Kidney (tissue), 14 donors: Measurements from ENCODE around the gene GUF1. TPM values are rescaled to one million over a fixed set of nuclear protein-coding genes. Genes with fewer than 3 reads are reported as not detected.

Experiments used
- DNase-seq, 5 donors: peaks; one replicate each; pipeline ENCODE4 v3.0.0-alpha.2; 2013 to 2020
- FAIRE-seq: peaks from 2 replicates; lab custom pipeline; 2012; peaks lifted over from hg19 to GRCh38; lab: Jason Lieb, UNC
- H3K27ac ChIP-seq, 2 donors: one replicate each; pipeline ENCODE4 v1.7.0; 2013; ENCODE audit warnings: low read depth in 2 of 2, low read length in 2 of 2, inconsistent platforms in 1 of 2
- H3K27me3 ChIP-seq: one replicate; pipeline ENCODE4 v1.7.1; 2013; ENCODE audit warnings: low read length, inconsistent platforms; ENCODE audit not compliant: control insufficient read depth, insufficient read depth
- H3K36me3 ChIP-seq, 3 donors: one replicate each; pipeline versions ENCODE4 v1.7.0 to v1.7.1; 2013; ENCODE audit warnings: low read length in 3 of 3, control low read depth in 1 of 3, inconsistent platforms in 1 of 3; ENCODE audit not compliant: insufficient read depth in 3 of 3, control insufficient read depth in 2 of 3
- H3K4me1 ChIP-seq, 3 donors: one replicate each; pipeline versions ENCODE4 v1.7.0 to v1.7.1; 2013; ENCODE audit warnings: low read length in 3 of 3, inconsistent platforms in 1 of 3, low read depth in 1 of 3; ENCODE audit not compliant: control insufficient read depth in 2 of 3, insufficient read depth in 2 of 3
- H3K4me3 ChIP-seq, 3 donors: one replicate each; pipeline versions ENCODE4 v1.7.0 to v1.8.1; 2013; ENCODE audit warnings: low read length in 3 of 3, control low read depth in 1 of 3, inconsistent platforms in 1 of 3
- H3K9ac ChIP-seq, 3 donors: one replicate each; pipeline versions ENCODE4 v1.7.0 to v1.7.1; 2013; ENCODE audit warnings: low read length in 3 of 3, control low read depth in 1 of 3, inconsistent platforms in 1 of 3
- H3K9me3 ChIP-seq, 3 donors: one replicate each; pipeline versions ENCODE4 v1.7.0 to v1.7.1; 2013; ENCODE audit warnings: low read length in 3 of 3, control low read depth in 1 of 3, inconsistent platforms in 1 of 3; ENCODE audit not compliant: control insufficient read depth in 2 of 3, insufficient read depth in 1 of 3
- intact Hi-C: fragments of 100-400 bp; cut with DNase I; formaldehyde crosslinking; loops from one replicate; pipeline ENCODE4 v1.11.1; 2022
- polyA plus RNA-seq: library from polyadenylated mRNA; stranded (reverse); fragments of 350-450 nt; fragmentation: Illumina TruSeq; extraction: RNeasy Lipid Tissue Mini Kit (QIAGEN cat#74804); gene quantifications from one replicate; pipeline ENCODE4 v1.2.3, GENCODE V29; 2014; ENCODE audit warnings: low read depth, low replicate concordance; ENCODE audit not compliant: insufficient read depth
- total RNA-seq: library from RNA; stranded (reverse); fragmentation: NEBNext Ultra II Directional; extraction: Animal tissue kit (Norgen Biotek cat#: 25700); gene quantifications from one replicate; pipeline ENCODE4 v1.2.1, GENCODE V29; 2021
- TF ChIP-seq, protein P1 (sequence below): IDR thresholded peaks from 3 replicates; pipeline ENCODE4 v1.5.1; 2012; ENCODE audit warnings: mild to moderate bottlenecking, moderate library complexity, borderline replicate concordance; ENCODE audit not compliant: insufficient read depth; ENCODE audit errors: extremely low read depth
- donor health status: control.
- donor health status: control.
- donor health status: control.
- donor health status: control.
- donor health status: control.
- donor health status: DM: yes; HTN: yes; CAD: no.
- donor health status: Normal renal cell carcinoma (clear cell type).

Gene GUF1
- total and polyA plus RNA-seq, 2 donors from 2014 or later = 17.8 to 21.2 TPM

DNA sequence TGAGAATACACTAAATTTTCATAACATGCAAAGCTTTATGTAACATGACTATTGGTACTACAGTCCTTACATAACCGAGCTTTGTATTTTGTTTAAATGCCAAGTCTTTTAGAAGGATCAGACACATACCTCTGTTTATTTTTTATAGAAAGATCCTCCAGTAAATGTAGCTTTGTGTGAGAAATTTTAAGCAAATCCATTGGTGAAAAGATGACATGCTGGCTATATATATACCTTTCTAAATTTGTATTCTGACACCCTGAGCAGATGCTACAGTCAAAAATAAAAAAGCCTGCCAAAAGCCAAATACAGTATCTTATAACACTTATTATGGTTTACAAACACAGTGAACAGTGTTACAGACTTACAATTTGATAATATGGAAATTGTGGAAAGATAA lies 26.8 kb upstream of the GUF1 start, which contains the start of gene YIPF7:
Gene YIPF7, minus strand, starts transcription at position 201 of the 400 bp plus-strand sequence. CDS start 1,525 bp downstream, outside the sequence.
- Histone ChIP-seq H3K9ac (no peak within 1 kb of the TSS), H3K4me1 (no peaks in the 10 kb centered on the region), H3K9me3 (no peaks in the 10 kb centered on the region), H3K27ac (no peak within 1 kb of the TSS), H3K27me3 (no peaks in the 10 kb centered on the region), H3K36me3 (no peaks in the 10 kb centered on the region), H3K4me3 (no peak within 1 kb of the TSS)
- intact Hi-C loops = no loop called here
- TF ChIP-seq, protein P1, sequence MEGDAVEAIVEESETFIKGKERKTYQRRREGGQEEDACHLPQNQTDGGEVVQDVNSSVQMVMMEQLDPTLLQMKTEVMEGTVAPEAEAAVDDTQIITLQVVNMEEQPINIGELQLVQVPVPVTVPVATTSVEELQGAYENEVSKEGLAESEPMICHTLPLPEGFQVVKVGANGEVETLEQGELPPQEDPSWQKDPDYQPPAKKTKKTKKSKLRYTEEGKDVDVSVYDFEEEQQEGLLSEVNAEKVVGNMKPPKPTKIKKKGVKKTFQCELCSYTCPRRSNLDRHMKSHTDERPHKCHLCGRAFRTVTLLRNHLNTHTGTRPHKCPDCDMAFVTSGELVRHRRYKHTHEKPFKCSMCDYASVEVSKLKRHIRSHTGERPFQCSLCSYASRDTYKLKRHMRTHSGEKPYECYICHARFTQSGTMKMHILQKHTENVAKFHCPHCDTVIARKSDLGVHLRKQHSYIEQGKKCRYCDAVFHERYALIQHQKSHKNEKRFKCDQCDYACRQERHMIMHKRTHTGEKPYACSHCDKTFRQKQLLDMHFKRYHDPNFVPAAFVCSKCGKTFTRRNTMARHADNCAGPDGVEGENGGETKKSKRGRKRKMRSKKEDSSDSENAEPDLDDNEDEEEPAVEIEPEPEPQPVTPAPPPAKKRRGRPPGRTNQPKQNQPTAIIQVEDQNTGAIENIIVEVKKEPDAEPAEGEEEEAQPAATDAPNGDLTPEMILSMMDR = no peak
- DNase-seq (no peak), FAIRE-seq (no peak)

- no peak overlapping the region for H3K4me3 ChIP-seq
- H3K27ac ChIP-seq = no peak overlapping the region
- TF ChIP-seq, protein P1 = no peak
- no peaks in the 10 kb centered on the region for H3K27me3 ChIP-seq
- H3K9me3 ChIP-seq = no peaks in the 10 kb centered on the region
- H3K9ac ChIP-seq = no peak overlapping the region
- H3K36me3 ChIP-seq = no peaks in the 10 kb centered on the region
- intact Hi-C loops = no loop called here
- DNase-seq = no peak
- FAIRE-seq = no peak
- H3K4me1 ChIP-seq = no peaks in the 10 kb centered on the region
Measured at GRCh38 chr4:44652002-44652401, 26.2 kb upstream of the GUF1 start.

GRCh38 chr4:44660396-44660795 lies 17.8 kb upstream of the GUF1 start:
- intact Hi-C loops = no loop called here
- no peak for FAIRE-seq
- no peak for DNase-seq
- TF ChIP-seq, protein P1 = no peak
- H3K9me3 ChIP-seq = no peaks in the 10 kb centered on the region
- no peak overlapping the region for H3K27ac ChIP-seq
- H3K27me3 ChIP-seq = no peaks in the 10 kb centered on the region
- H3K4me3 ChIP-seq = no peak overlapping the region
- no peaks in the 10 kb centered on the region for H3K4me1 ChIP-seq
- H3K9ac ChIP-seq = no peak overlapping the region
- no peaks in the 10 kb centered on the region for H3K36me3 ChIP-seq

- Histone ChIP-seq H3K4me3 (no peak overlapping the region), H3K36me3 (no peaks in the 10 kb centered on the region), H3K9me3 (no peaks in the 10 kb centered on the region), H3K27me3 (no peaks in the 10 kb centered on the region), H3K9ac (no peak overlapping the region), H3K27ac (no peak overlapping the region), H3K4me1 (no peaks in the 10 kb centered on the region)
- FAIRE-seq = no peak
- TF ChIP-seq, protein P1 = no peak
- intact Hi-C loops = no loop called here
- DNase-seq = no peak
Measured at GRCh38 chr4:44661940-44662622, 16.1 kb upstream of the GUF1 start.
